ENCODE measurements around the gene PCDHA5.

The PCDHA5 gene

DNA sequence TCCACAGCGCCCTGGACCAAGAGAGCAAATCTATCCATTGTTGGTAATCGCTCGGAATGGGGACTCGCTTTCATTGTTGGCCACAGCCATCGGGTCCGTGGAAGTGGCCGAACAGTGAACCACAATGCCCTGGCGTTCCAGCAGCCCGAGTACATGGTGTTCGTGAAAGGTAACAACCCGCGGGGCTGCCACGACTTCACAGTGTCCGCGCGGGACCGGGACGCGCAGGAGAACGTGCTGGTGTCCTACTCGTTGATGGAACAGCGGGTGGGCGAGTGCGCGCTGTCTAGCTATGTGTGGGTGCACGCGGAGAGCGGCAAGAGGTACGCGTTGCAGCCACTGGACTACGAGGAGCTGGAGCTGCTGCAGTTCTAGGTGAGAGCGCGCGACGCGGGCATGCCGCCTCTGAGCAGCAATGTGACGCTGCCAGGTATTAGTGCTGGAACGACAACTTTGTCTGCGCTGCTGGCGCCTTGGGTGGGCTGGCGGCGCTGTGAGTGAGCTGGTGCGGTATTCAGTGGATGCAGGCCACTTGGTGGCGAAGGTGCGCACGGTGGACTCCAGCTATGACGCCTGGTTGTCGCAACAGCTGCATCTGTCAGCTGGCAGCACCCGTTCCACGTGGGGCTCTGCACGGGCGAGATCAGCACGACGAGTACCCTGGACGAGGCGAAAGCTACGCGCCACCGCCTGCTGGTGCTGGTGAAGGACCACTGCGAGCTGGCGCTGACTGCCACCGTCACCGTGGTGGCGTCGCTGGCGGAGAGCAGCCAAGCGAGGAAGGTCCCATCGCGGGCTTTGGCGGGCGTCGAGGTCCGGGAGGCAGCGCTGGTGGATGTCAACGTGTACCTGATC is 41.3 kb downstream of the PCDHA5 start:
- DNase-seq (ENCODE audit: low spot score) = no peak

- peak; percentile 10 for DNase-seq (ENCODE audit: low spot score)
Observed at GRCh38 chr5:140868721-140869554, 47.5 kb downstream of the PCDHA5 start, which contains the start of gene PCDHA11. PCDHA11 (plus strand) TSS chr5:140868957; CDS start chr5:140869104, 147 bp downstream.

DNA sequence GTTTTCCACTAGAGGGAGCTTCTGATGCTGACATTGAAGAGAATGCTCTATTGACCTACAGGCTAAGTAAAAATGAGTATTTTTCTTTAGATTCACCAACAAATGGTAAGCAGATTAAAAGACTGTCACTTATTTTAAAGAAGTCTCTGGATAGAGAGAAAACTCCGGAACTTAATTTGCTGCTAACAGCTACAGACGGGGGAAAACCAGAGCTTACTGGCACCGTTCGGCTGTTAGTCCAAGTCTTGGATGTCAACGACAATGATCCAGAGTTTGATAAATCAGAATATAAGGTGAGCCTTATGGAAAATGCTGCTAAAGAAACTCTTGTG is 48.1 kb downstream of the PCDHA5 start:
- DNase-seq (ENCODE audit: low spot score) = peak; percentile 14

DNA sequence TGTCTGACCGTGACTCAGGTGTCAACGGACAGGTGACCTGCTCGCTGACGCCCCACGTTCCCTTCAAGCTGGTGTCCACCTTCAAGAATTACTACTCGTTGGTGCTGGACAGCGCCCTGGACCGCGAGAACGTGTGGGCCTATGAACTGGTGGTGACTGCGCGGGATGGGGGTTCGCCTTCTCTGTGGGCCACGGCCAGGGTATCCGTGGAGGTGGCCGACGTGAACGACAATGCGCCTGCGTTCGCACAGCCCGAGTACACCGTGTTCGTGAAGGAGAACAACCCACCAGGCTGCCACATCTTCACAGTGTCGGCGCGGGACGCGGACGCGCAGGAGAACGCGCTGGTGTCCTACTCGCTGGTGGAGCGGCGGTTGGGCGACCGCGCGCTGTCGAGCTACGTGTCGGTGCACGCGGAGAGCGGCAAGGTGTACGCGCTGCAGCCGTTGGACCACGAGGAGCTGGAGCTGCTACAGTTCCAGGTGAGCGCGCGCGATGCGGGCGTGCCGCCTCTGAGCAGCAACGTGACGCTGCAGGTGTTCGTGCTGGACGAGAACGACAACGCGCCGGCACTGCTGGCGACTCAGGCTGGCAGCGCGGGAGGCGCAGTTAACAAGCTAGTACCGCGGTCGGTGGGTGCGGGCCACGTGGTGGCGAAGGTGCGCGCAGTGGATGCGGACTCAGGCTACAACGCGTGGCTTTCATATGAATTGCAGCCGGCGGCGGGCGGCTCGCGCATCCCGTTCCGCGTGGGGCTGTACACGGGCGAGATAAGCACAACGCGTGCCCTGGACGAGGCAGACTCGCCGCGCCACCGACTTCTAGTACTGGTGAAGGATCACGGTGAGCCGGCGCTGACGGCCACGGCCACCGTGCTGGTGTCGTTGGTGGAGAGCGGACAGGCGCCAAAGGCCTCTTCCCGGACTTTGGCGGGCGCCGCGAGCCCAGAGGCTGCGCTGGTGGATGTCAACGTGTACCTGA is 49.1 kb downstream of the PCDHA5 start:
- DNase-seq (ENCODE audit: low spot score) = no peak

All from AG08395 (cell line).